KMS-11 (cell line): ENCODE results near the gene RYR1.
"Not testable (repeated sequence)": the region's sequence is repeated elsewhere in the genome, so short reads cannot be mapped to it uniquely, and the experiment has no call there.

ENCODE experiments used
- H2AFZ ChIP-seq: fragments of 200-600 bp; sonication (generic); 2 replicates; pipeline ENCODE4 v1.6.1; 2016; ENCODE audit warnings: antibody characterized with exemption, mixed run types, low read depth
- H3K27ac ChIP-seq: fragments of 200-600 bp; sonication (generic); 2 replicates; pipeline ENCODE4 v1.6.1; 2016; ENCODE audit warnings: mild to moderate bottlenecking, mixed run types
- H3K27me3 ChIP-seq: fragments of 200-600 bp; sonication (generic); 2 replicates; pipeline ENCODE4 v1.6.1; 2017; ENCODE audit warnings: mild to moderate bottlenecking, low read depth, mixed run types, moderate library complexity; ENCODE audit not compliant: insufficient read depth
- H3K36me3 ChIP-seq: fragments of 200-600 bp; sonication (generic); 2 replicates; pipeline ENCODE4 v1.6.1; 2017; ENCODE audit warnings: mild to moderate bottlenecking, mixed run types; ENCODE audit not compliant: insufficient read depth
- H3K4me1 ChIP-seq: fragments of 200-600 bp; sonication (generic); 2 replicates; pipeline ENCODE4 v1.6.1; 2016; ENCODE audit warnings: mild to moderate bottlenecking, low read depth, mixed run types; ENCODE audit not compliant: poor library complexity, severe bottlenecking
- H3K4me2 ChIP-seq: fragments of 200-600 bp; sonication (generic); 2 replicates; pipeline ENCODE4 v1.7.0; 2016; ENCODE audit warnings: mild to moderate bottlenecking, mixed run types
- H3K4me3 ChIP-seq: fragments of 200-600 bp; sonication (generic); IDR thresholded peaks from 2 replicates; pipeline ENCODE4 v1.6.1; 2017; ENCODE audit warnings: low read depth, low read length, mixed read lengths; ENCODE audit not compliant: insufficient read depth
- H3K79me2 ChIP-seq: fragments of 200-600 bp; sonication (generic); 2 replicates; pipeline ENCODE4 v1.6.1; 2016; ENCODE audit warnings: low read depth, mixed run types; ENCODE audit not compliant: insufficient read depth
- H3K9ac ChIP-seq: fragments of 200-600 bp; sonication (generic); 2 replicates; pipeline ENCODE4 v1.6.1; 2016; ENCODE audit warnings: mild to moderate bottlenecking, mixed run types
- H4K20me1 ChIP-seq: fragments of 200-600 bp; sonication (generic); 2 replicates; pipeline ENCODE4 v1.6.1; 2016; ENCODE audit warnings: mild to moderate bottlenecking, mixed run types; ENCODE audit not compliant: insufficient read depth
- CTCF ChIP-seq: fragments of 200-600 bp; sonication (generic); conservative IDR thresholded peaks from 2 replicates; pipeline ENCODE4 v1.6.1; 2017; ENCODE audit warnings: low read depth, mild to moderate bottlenecking, antibody characterized with exemption, low read length, moderate library complexity, mixed read lengths

The RYR1 gene

GRCh38 chr19:38554676-38555141, 121.2 kb downstream of the RYR1 start:
- Histone ChIP-seq H3K27me3 (no peaks in the 10 kb centered on the region), H4K20me1 (no peaks in the 10 kb centered on the region), H2AFZ (no peak overlapping the region), H3K4me2 (no peak overlapping the region), H3K9ac (no peak overlapping the region), H3K79me2 (no peaks in the 10 kb centered on the region), H3K4me3 (no peak overlapping the region), H3K36me3 (no peaks in the 10 kb centered on the region), H3K27ac (no peak overlapping the region), H3K4me1 (no peaks in the 10 kb centered on the region)
- no peak for TF ChIP-seq CTCF

GRCh38 chr19:38555200-38555599, 121.7 kb downstream of the RYR1 start:
- Histone ChIP-seq H3K79me2 (no peaks in the 10 kb centered on the region), H3K36me3 (no peaks in the 10 kb centered on the region), H3K27me3 (no peaks in the 10 kb centered on the region), H3K4me3 (no peak overlapping the region), H3K9ac (no peak overlapping the region), H2AFZ (no peak overlapping the region), H4K20me1 (no peaks in the 10 kb centered on the region), H3K4me2 (no peak overlapping the region), H3K27ac (no peak overlapping the region), H3K4me1 (no peaks in the 10 kb centered on the region)
- no peak for TF ChIP-seq CTCF

GRCh38 chr19:38556521-38557174, 123.2 kb downstream of the RYR1 start:
- Histone ChIP-seq H3K4me3 (no peak overlapping the region), H3K36me3 (no peaks in the 10 kb centered on the region), H3K4me2 (no peak overlapping the region), H3K4me1 (no peaks in the 10 kb centered on the region), H2AFZ (no peak overlapping the region), H3K27ac (no peak overlapping the region), H3K9ac (no peak overlapping the region), H3K79me2 (no peaks in the 10 kb centered on the region), H4K20me1 (no peaks in the 10 kb centered on the region), H3K27me3 (no peaks in the 10 kb centered on the region)
- TF ChIP-seq CTCF = no peak; the same call in 1 of the 2 replicates

- H4K20me1 ChIP-seq = no peaks in the 10 kb centered on the region
- H3K4me3 ChIP-seq = no peak overlapping the region
- no peak overlapping the region for H3K27ac ChIP-seq
- no peak overlapping the region for H2AFZ ChIP-seq
- no peaks in the 10 kb centered on the region for H3K36me3 ChIP-seq
- no peak overlapping the region for H3K4me2 ChIP-seq
- no peaks in the 10 kb centered on the region for H3K4me1 ChIP-seq
- H3K9ac ChIP-seq = no peak overlapping the region
- no peaks in the 10 kb centered on the region for H3K79me2 ChIP-seq
- H3K27me3 ChIP-seq = no peaks in the 10 kb centered on the region
- TF ChIP-seq CTCF = no peak
Observed at GRCh38 chr19:38557205-38557799, 123.8 kb downstream of the RYR1 start.

GRCh38 chr19:38558933-38559332, 125.4 kb downstream of the RYR1 start:
- H3K79me2 ChIP-seq, H3K4me3 ChIP-seq, H3K27me3 ChIP-seq, H3K4me1 ChIP-seq, H3K36me3 ChIP-seq, H4K20me1 ChIP-seq, H3K27ac ChIP-seq, H3K9ac ChIP-seq, H3K4me2 ChIP-seq, H2AFZ ChIP-seq: not testable (repeated sequence)
